NCI-H345 (cell line): ENCODE data around the gene MTOR.

Source experiments
- DNase-seq: peaks from one replicate; lab custom pipeline; 2025; lab: John Stamatoyannopoulos, UW

The MTOR gene

GRCh38 chr1:11216074-11216473 is 46.3 kb downstream of the MTOR start:
- no peak for DNase-seq

GRCh38 chr1:11215381-11216005 is 46.9 kb downstream of the MTOR start:
- DNase-seq = no peak

- DNase-seq = no peak
These were observed 47.5 kb downstream of the MTOR start for GRCh38 chr1:11214698-11215380.

DNA sequence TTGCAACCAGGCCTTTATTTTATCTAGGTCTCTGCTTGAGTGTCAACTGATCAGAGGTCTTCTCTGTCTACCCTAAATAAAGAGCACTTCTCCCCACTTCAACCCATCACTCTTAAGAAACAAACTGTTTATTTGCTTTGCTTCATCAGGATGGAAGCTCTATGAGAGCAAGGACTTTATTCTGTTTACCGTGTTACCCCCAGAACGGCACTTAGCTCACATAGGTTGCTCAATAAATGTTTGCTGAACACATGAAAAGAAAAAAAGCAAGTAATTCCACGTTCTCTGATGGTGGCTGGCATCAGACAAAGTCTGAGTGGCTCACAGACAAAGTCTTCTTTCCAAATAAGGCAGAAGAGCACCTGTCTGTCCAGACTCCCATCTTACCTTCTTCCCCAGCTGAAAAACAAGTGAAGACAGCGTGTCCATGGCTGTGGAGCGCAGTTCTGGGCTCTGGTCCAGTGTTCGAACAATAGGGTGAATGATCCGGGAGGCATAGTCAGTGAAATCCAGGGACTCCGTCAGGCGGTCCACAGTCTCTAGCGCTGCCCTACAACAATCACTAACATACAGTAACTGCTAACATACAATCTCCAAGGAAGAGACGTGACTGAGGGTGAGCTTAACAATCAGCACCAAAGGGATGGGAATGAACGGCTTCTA is 50.3 kb downstream of the MTOR start:
- peak; percentile 11 for DNase-seq

GRCh38 chr1:11211461-11211860 is 50.9 kb downstream of the MTOR start:
- no peak for DNase-seq

DNA sequence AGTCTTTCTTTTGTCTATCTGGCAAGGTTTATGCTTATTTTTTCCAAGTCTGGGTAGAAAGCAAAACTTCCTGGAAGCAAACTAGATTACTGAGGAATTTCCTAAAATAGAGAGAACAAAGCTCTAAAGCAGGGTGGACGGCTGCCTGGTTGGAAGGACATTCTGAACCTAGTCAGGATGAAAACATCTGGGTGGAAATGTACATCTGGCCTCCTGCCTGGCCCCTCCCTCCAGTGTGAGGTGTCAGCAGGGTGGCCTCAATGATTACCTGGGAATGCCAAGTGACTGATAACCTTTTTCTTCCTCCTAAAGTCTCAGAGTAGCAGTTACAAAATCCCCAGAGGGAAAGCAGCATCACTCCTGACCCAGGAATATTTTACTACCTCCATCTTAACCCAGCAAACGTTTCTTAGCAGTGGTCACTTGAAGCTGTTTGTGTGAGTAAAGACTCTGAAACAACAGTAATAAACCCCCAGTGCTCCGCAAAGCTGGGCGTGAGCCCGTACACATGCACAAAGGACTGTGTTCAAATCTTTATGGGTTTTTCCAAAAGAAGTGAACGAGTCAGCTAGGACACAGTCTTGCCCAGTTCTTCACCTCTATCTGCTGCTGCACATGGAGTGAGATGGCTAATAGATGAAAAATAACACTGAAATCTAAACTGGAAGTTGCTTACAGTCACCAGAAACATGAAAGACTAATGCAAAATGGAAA is 54.3 kb downstream of the MTOR start:
- DNase-seq = no peak

DNA sequence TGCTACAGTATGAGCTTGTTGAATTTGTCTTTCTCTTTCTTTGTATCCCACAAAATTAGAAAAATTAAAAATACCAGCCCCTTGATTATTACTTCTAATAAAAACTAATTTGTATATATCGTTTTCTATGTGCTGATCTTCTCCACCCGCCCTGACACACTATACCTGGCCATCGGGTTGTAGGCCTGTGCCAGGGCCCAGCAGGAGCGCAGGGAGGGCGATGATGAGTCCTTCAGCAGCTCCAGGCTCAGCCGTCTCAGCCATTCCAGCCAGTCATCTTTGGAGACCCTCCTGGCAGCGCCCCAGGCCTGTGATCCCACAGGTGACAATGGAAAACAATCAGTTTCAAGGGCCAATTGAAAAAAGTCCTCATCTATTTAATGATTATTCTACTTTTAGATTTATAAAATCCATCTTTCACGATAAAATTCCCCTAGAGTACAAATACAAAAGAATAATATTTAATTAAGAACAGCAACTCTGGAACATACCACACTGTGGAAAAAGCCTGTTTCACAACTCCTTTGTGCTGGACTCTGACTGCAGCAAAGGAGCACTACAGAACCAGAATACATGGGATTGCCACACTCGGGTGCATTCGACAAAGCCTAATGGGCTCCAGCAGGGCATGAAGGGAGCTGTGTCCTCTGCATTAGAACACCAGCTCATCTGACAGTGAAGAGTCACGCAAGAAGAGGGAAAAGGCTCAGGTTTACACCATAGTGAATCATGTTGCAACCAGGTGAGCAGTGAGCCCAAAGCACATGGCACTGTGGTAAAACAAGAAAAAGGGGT is 57.8 kb downstream of the MTOR start:
- no peak for DNase-seq

DNA sequence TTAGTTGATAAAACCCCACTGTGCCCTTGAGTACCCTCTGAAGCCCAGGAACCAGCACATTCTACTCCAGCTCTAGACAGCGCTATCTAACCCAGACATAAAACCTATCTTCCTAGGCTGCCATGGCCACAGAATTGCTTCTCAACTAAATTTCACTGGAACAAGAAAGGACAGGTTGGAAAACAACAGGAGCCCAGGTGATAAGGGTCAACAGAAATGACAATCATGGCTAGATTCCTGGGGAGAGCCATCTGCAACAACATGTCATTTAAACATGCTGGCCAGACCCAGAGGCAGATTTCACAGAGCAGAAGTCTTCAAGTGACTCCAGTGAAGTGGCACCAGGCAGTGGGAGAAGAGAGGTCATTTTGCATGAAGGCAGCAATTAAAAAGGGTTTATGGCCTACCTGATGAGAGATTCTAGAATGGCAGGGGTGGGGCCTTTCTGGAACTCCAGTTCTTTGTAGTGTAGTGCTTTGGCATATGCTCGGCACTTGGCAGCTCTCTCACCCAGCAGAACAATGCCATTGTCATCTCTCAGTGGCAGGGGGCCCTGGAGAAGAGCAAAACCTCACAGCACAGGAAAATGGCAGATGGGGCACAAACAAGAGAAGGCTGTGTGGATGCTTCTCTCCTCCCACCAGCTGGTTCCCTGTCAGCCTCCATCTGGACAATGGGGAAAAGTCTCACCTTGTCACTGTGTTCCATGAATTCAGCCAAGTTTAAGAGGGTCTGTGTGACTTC is 63.3 kb downstream of the MTOR start:
- DNase-seq = peak; percentile 90

- no peak for DNase-seq
These were observed 64.1 kb downstream of the MTOR start for GRCh38 chr1:11198257-11198656.

DNA sequence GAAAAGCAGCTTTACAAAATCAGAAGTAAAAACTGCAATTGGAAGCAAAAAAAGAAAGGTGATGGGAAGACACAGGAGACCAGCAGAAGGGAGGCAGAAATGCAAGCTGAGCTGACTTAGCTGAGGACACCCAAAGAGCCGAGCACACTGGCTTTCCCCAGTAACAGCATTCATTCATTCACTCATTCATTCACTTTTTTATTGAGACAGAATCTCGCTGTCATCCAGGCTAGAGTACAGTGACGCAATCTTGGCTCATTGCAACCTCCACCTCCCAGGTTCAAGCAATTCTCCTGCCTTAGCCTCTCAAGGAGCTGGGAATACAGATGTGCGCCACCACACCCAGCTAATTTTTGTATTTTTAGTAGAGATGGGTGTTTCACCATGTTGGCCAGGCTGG is 65.0 kb downstream of the MTOR start:
- no peak for DNase-seq

- no peak for DNase-seq
These were observed 65.4 kb downstream of the MTOR start for GRCh38 chr1:11196945-11197344.

GRCh38 chr1:11194407-11195176 is 67.8 kb downstream of the MTOR start:
- DNase-seq = no peak

- no peak for DNase-seq
These were observed 69.0 kb downstream of the MTOR start for GRCh38 chr1:11193376-11193775.

- no peak for DNase-seq
These were observed 73.4 kb downstream of the MTOR start, which contains the start of gene ANGPTL7 for GRCh38 chr1:11188858-11189451. Gene ANGPTL7, plus strand, starts transcription at chr1:11189355. Its CDS starts 225 bp downstream, at chr1:11189580.

- no peak for DNase-seq
These were observed 74.0 kb downstream of the MTOR start for GRCh38 chr1:11188381-11188780.

DNA sequence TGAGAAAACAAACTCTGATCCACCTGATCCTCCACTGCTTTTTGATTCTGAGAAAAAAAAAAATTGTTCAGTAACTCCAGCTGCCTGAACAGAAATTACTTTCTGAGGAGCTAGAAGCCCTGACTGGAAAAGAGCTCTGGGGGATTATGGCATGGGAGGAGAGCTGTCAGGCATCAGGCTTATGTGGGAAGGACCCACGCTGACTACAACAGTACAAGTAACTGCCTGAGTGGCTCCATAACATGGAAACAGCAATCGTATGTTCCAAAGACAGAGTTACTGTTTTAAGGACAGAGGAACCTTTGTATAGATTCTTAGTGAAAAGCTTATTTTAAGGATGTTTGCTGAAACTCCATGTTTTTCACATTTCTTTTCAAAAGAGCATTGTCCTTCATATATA is 74.4 kb downstream of the MTOR start:
- no peak for DNase-seq

- DNase-seq = no peak
These were observed 74.9 kb downstream of the MTOR start for GRCh38 chr1:11187494-11187893.

DNA sequence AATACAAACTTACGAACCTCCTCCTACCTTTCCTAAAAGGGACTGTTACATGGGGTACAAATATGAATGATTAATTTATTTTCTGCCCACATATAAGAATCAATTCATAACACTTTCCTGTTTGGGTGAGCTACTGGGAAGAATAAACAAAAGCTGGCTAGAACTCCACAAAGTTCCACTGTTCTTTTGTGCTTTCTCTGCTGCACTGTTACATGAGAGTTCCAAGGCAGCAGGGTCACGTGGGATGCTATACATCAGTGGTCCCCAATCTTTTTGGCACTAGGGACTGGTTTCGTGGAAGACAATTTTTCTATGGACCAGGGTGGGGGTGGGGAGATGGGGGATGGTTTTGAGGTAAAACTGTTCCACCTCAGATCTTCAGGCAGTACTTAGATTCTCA is 75.4 kb downstream of the MTOR start:
- DNase-seq = no peak

DNA sequence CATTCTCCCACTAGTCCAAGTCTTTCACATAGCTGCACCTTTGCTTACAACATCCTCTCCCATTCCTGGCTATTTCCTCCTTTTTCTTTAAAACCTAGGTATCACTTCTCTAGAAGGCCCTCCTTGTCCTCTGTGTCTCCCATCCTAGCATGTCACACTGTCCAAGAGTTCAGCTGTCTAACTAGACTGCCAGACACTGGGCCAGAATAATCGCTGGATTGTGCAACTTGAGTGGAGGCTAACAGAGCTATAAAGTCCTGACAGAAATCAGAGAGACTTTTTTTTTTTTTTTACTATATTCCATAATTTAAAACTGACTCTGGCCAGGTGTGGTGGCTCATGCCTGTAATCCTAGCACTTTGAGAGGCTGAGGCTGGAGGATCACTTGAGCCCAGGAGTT is 77.4 kb downstream of the MTOR start:
- DNase-seq = no peak

DNA sequence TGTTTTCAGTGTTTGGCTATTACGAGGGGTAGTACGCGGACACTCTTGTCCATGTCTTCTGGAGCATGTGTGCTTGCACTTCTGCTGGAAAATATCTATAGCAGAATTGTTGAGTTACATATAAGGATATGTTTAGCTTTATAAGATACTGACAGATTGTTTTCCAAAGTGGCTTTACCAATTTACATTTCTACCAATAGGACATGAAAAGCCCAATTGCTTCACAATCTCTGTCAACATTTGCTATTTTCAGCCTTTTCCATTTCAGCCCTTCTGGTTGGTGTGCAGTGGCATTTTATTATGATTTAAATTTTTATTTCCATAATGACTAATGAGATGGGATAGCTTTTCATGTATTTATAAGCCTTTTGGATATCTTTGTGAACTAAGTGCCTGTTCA is 79.5 kb downstream of the MTOR start:
- no peak for DNase-seq
